Measurements from ENCODE around the gene GPC6.

GPC6 gene

DNA sequence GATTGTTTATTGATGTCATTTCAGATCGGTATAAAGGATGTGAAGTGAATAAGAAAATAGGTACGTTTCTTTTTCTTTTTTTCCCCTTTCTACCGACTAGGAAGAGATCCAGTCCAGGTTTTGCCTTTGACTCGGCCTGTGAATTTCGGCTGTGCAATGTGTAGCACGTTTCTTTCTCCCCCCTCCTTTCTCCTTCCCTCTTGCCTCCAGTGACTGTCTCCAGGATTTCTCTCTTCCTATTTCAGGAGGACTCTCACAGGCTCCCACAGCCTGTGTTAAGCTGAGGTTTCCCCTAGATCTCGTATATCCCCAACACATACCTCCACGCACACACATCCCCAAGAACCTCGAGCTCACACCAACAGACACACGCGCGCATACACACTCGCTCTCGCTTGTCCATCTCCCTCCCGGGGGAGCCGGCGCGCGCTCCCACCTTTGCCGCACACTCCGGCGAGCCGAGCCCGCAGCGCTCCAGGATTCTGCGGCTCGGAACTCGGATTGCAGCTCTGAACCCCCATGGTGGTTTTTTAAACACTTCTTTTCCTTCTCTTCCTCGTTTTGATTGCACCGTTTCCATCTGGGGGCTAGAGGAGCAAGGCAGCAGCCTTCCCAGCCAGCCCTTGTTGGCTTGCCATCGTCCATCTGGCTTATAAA is at the start of gene GPC6:
GPC6 (plus strand) TSS at position 185 of the 657 bp plus-strand sequence.
- H3K4me3 ChIP-seq (ENCODE audit: low read depth, low read length) = no peak within 1 kb of the TSS
- no peak for DNase-seq (ENCODE audit: low read depth)
- TF ChIP-seq, protein P1, sequence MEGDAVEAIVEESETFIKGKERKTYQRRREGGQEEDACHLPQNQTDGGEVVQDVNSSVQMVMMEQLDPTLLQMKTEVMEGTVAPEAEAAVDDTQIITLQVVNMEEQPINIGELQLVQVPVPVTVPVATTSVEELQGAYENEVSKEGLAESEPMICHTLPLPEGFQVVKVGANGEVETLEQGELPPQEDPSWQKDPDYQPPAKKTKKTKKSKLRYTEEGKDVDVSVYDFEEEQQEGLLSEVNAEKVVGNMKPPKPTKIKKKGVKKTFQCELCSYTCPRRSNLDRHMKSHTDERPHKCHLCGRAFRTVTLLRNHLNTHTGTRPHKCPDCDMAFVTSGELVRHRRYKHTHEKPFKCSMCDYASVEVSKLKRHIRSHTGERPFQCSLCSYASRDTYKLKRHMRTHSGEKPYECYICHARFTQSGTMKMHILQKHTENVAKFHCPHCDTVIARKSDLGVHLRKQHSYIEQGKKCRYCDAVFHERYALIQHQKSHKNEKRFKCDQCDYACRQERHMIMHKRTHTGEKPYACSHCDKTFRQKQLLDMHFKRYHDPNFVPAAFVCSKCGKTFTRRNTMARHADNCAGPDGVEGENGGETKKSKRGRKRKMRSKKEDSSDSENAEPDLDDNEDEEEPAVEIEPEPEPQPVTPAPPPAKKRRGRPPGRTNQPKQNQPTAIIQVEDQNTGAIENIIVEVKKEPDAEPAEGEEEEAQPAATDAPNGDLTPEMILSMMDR (IDR thresholded peaks at IDR 0.05; ENCODE audit: low read depth, low read length, missing control alignments) = no peak

- DNase-seq (ENCODE audit: low read depth) = no peak
- TF ChIP-seq, protein P1 (IDR thresholded peaks at IDR 0.05; ENCODE audit: low read depth, low read length, missing control alignments) = no peak
- H3K4me3 ChIP-seq (ENCODE audit: low read depth, low read length) = no peak overlapping the region
These were observed 46.1 kb upstream of the GPC6 start for GRCh38 chr13:93180356-93180969.

DNA sequence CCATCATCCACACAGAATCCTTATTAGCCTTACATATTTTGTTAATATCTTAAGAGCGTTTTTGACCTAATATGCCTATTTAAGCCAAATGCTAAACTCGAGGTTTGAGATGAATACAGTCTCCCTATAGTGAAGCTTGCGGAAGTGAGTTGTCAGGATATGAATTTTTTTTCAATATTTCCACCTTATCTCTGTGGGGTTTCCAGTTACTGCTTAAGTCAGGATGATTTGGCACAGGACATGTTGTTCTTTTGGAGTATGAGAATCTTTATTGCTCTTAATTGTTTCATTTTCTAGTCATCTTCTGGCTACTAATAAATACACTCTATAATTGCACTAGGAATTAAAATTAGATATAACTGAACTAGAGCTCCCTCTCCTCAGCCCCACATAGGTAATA is 44.2 kb upstream of the GPC6 start:
- DNase-seq (ENCODE audit: low read depth) = no peak
- H3K4me3 ChIP-seq (ENCODE audit: low read depth, low read length) = no peak overlapping the region
- TF ChIP-seq, protein P1 (IDR thresholded peaks at IDR 0.05; ENCODE audit: low read depth, low read length, missing control alignments) = no peak

DNA sequence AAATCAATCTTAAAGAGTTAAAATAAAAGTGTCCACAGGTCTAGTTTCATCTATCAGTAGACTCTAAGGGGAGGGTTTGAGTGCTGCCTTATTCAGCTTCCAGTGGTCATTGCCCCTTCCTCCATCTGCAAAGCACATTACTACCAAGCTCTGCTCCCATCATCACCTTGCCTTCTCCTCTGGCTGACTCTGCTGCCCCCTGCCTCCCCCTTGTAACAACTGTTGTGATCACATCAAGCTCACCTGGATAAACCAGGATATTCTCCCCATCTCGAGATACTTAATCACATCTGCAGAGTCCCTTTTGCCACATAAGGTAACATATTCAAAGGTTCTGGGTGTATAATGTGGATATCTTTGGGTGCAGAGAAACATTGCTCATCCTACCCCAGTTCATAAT is 43.3 kb upstream of the GPC6 start:
- no peak overlapping the region for H3K4me3 ChIP-seq (ENCODE audit: low read depth, low read length)
- no peak for DNase-seq (ENCODE audit: low read depth)
- TF ChIP-seq, protein P1 (IDR thresholded peaks at IDR 0.05; ENCODE audit: low read depth, low read length, missing control alignments) = no peak

DNA sequence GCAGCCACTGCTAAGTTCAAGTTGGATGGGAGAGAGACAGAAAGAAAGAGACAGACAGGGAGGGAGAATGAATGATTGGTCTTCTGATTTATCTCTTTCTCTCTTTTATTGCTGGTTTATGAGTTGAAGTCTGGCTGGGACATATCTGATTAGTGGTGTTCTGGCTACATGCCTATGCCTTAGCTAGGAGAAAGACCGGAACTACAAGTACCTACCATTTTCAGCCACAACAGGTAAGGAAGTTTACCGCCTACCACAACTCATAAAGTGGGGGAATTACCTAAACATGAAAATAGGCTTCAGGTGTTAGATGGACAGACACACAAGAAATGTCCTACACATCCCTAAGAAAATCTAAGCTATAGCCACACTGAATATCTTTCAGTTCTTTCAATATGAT is 36.6 kb upstream of the GPC6 start:
- no peak overlapping the region for H3K4me3 ChIP-seq (ENCODE audit: low read depth, low read length)
- no peak for DNase-seq (ENCODE audit: low read depth)
- TF ChIP-seq, protein P1 (IDR thresholded peaks at IDR 0.05; ENCODE audit: low read depth, low read length, missing control alignments) = no peak

DNA sequence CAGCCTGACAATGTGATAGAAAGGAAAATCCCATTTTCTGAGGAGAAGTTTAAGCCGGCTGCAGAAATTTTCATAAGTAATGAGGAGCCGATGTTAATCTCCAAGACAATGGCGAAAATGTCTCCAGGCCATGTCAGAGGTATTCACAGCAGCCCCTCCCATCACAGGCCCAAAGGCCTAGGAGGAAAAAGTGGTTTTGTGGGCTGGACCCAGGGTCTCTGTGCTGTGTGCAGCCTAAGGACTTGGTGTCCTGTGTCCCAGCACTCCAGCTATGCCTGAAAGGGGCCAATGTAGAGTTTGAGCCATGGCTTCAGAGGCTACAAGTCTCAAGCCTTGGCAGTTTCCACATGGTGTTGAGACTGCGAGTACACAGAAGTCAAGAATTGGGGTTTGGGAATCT is 32.9 kb upstream of the GPC6 start:
- no peak for DNase-seq (ENCODE audit: low read depth)
- TF ChIP-seq, protein P1 (IDR thresholded peaks at IDR 0.05; ENCODE audit: low read depth, low read length, missing control alignments) = no peak
- no peak overlapping the region for H3K4me3 ChIP-seq (ENCODE audit: low read depth, low read length)

- TF ChIP-seq, protein P1 (IDR thresholded peaks at IDR 0.05; ENCODE audit: low read depth, low read length, missing control alignments) = no peak
- no peak overlapping the region for H3K4me3 ChIP-seq (ENCODE audit: low read depth, low read length)
- DNase-seq (ENCODE audit: low read depth) = no peak
These were observed 26.8 kb upstream of the GPC6 start for GRCh38 chr13:93199856-93200255.

Measured in GM12864 (cell line).